Measurements from ENCODE around the gene RHBDF1. TPM values are rescaled to one million over a fixed set of nuclear protein-coding genes. Genes with fewer than 3 reads are reported as not detected.
"Not testable (repeated sequence)": the region's sequence is repeated elsewhere in the genome, so short reads cannot be mapped to it uniquely, and the experiment has no call there.

RHBDF1 gene
- total RNA-seq, 1 experiment from 2014 or later = 39.3 TPM

DNA sequence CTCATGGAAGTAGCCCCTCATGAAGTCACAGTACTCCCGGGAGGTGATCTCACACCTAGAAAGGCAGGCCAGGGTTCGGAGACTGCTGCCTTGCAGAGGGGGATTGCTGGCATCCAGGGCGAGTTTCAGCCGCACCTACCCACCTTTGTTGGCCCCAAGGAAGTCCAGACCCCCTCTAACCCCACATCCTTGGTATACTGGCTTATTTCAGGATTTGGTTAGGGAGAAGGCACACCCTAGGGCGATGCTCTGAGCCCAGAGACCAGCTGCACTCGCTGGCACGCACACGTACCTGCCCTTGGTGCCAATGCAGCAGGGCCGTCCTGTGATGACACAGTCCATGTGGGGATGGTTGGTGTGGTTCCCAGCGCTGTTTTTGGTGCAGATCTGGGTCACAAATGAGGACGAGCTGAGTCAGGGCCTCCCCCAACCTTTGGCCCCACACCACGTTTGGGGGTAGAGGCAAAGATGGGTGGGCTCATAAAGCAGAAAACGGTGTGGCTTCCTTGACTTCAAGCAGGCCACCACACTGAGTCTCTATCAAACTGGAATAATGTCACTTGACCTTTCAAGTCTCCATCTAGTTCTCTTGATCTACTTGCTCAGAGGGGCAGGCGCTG is 12.9 kb downstream of the RHBDF1 start:
- DNase-seq (ENCODE audit: low spot score) = no peak

DNA sequence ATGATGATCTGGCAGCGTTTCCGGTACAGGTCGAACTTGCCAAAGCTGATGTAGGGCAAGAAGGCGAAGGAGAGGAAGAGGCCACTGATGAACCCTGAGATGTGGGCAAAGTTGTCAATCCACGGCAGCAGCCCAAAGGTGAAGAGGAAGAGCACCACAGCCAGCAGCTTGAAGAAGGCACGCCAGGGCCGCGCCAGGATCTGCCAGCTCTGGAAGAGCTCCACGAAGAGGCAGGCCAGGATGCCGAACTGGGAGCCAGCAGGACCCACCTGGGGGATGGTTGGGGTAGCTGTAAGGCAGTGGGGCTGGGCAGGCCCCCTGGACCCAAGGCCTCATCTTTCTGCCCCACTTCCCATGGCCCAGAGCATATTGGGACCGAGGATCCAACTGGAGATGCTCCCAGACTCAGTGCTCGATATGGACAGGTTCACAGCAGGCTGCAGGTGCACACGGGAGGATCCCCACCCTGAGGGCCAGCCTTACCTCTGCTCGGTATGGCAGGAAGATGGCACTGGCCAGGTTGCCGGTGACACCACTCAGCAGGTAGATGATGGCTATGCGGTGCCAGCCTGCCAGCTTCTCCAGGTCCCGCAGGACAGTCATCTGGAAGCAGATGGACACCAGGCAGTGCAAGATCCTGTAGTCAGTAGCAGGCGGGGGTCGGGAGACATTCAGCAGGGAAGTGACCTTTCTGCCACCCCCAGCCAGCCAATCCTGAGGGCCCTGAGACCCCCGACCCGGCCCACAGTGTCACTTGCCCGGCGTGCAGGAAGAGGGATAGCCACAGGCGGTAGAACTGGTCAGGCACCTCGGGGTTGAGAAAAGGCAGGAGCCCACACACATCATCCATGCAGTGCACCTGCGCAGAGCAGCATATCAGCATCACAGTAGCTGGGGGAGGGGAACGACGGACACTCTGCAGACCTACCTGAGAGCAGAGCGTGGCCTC is 13.7 kb downstream of the RHBDF1 start:
- DNase-seq (ENCODE audit: low spot score) = no peak

DNA sequence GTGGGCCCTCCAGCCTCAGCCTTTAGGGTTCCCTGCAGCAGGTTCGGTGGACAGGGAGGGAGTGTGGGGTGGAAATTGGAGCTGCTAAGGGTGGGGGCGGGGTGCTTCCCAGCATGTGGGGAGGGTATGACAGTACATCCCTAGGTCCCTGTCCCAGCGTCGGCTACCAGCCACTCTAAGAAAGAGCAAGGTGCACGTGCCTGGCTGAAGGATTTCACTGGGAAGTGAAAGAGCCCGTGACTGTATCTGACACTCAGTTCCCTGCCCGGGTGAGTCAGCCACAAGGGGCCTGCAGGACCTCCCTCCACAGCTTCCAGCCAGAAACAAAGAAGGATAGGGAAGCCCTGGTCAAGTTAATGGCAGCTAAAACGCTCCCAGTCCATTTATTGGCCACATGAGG is 14.7 kb downstream of the RHBDF1 start:
- no peak for DNase-seq (ENCODE audit: low spot score)

DNA sequence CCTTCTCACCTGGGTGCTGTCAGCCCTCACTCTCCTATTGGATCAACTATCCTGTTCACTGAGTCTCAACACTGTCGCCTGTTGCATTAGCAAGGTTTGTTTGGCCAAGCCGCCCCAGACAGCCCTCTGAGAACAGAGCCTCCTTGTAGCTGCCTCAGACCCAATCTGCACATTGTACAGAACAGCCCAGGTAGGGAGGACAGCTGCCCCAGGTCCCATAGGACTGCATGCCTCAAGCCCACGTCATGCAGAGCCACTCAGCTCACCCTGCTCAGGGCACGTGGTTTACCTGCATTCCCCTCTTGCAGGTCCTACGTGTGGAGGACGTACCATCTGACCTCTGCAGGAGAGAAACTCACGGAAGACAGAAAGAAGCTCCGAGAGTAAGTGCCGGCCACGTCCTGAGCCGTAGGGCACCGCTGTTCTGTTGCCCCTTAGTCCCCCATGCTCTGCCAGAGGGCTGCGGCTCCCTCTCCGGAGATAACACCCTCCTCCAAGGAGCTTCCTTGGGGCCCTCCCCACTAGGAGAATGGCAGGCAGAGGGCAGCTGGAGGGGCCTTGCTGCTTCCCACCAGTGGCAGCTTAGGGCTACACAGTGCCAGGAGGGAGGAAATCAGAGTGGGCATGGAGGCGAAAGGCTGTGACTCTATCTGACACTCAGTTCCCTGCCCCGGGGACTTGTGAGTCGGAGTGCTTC is 16.1 kb downstream of the RHBDF1 start:
- no peak for DNase-seq (ENCODE audit: low spot score)

DNA sequence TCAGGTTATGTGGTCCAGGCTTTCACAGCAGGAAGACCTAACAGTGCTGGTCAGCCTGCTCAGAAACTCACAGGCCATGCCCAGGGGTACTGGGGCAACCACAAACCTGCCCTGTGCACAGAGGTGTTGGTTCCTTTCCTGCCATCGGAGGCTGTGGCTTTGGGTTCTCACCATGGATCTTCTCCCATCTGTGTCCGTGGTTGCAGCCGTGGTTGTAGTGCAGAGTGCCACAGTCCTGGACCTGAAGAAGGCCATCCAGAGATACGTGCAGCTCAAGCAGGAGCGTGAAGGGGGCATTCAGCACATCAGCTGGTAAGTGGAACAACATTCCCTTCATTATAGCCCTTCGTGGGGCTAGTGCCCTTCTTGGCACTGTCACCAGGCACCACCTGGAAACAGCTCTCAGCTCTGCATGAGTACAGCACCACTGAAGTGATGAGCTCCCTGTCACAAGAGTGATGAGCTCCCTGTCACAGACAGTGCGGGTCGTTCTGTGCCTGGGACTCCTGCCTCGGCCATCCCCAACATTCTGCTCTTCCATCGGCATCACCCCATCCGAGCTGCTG is 16.8 kb downstream of the RHBDF1 start:
- DNase-seq (ENCODE audit: low spot score) = no peak

DNA sequence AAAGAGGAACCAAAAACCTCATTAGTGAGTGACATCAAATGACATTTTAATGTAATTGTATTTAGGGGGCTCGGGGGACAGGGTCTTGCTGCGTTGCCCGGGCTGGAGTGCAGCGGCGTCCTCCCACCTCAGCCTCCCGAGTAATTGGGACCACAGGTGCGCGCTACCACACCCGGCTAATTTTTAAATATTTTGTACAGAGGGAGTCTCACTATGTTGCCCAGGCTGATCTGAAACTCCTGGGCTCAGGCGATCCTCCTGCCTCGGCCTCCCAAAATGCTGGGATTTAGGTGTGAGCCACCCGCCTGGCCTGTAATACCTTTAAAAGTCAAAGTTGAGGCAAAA is 18.2 kb downstream of the RHBDF1 start:
- DNase-seq (ENCODE audit: low spot score) = no peak

DNA sequence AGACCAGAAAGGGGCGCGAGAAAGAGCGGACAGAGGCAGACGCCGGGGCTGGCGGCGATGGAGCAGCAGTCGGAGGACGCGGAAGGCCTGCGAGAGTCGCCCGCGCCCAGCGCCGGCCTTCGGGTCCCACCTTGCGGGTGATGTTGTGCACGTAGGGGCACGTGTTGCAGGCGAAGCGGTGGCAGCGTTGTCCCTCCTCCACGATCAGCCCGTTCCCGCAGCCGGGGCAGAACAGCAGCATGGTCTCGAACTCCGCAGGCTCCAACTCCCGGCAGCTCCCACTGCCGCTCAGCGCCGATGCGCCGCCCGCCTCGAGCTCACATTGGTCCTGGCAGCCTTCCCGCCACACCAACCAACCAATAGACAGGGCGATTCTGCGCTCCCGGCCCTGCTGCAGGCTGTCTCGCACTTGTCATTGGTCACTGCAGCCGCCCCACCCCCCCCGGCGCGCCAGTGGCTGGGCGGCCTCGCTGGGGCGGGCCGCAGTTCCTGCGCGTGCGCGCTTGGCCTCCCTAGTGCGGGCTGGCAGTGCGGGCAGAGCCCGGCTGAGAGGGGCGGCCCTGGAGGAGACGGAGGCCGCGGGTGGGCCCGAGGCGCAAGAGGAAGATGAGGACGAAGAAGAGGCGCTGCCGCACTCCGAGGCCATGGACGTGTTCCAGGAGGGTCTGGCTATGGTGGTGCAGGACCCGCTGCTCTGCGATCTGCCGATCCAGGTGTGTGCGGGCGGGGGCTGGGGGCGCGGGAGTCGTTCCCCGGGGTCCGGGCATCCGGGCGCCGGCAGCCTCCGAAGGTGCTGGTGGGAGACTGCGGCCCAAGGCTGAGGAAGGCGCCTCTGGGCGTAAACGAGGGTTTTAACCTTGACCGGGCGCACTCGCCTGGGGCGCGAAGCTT is 18.8 kb downstream of the RHBDF1 start, which contains the start of the genes POLR3K and SNRNP25:
Gene POLR3K (minus strand): TSS at position 263 of the 891 bp plus-strand sequence. CDS start 22 bp downstream, at position 241.
Gene SNRNP25 (plus strand): TSS at position 483 of the 891 bp plus-strand sequence. CDS start 189 bp downstream, at position 672.
- DNase-seq (ENCODE audit: low spot score) = peak; percentile 98

DNA sequence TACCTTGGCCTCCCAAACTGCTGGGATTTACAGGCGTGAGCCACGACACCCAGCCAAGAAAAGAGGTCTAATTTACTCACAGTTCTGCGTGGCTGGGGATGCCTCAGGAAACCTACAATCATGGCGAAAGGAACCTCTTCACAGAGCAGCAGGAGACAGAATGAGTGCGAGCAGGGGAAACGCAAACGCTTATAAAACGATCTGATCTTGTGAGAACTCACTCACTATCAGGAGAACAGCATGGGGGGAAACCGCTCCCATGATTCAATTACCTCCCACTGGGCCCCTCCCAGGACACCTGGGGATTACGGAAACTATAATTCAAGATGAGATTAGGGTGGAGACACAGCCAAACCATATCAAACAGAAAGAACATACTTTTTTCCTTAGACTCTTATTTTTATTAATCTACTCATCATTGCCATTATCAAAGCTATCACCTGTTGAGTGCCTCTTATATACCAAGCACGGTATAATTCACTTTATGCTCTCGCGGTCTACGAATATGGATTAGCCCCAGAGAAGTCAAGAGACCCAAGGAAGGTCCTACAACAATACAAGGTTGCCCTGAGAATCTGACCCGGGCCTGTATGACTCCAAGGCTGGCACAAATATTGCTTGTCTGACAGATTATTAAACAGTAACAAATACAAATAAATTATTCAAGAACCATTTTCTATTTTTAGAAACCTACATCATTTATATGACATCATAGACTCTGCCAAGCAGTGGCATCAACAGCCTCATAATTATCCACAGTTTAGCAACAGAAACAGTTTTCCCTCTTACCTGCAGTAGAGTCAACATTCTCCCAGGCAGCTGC is 21.5 kb downstream of the RHBDF1 start:
- DNase-seq (ENCODE audit: low spot score) = no peak

DNA sequence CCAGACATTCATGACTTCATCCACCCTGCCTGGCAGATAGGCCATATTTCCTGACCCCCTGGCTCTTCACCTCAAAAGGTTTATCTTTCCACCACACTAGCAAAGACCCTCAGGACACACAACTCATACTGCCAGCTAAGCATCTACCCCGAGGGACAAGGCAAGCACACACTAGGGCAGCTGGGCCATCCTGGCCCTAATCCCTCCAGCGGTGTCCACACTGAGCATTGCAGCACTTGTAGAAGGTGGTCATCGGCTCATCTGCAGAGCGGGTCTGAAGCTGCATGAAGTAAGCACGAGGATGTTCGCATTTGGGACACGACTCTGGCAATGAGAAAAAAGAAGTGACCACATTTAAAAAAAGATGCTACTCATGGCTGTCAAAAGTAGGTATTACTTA is 25.2 kb downstream of the RHBDF1 start:
- no peak for DNase-seq (ENCODE audit: low spot score)

DNA sequence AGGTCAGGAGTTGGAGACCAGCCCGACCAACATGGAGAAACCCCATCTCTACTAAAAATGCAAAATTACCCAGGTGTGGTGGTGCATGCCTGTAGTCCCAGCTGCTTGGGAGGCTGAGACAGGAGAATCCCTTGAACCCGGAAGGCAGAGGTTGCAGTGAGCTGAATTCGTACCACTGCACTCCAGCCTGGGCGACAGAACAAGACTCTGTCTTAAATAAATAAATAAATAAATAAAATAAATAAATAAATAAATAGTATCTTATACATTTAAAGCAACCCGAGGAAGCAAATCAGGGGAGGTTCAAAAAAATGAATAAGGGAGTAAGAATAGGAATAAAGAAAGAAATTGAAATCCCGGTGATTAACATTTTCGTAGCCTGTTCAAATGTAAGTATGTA is 25.9 kb downstream of the RHBDF1 start:
- DNase-seq (ENCODE audit: low spot score) = not testable (repeated sequence)

DNA sequence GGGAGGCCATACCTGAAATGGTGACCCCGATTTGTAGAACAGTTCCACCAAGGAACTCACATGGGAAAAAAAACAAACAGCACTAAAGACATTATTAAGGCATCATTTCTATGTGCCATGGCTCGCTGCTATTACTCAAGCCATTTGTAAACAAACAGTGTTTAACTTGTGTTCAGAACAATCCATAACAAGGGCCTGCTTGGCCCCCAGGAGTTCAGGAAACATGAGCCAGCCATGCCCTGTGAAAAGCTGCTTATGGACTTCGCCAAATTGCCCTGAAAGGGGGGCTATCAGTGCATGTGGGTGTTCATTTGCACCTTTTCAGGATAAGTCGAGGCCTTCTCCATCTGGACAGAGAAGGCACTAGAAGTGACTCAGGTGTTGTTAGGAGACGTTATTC is 27.0 kb downstream of the RHBDF1 start:
- DNase-seq (ENCODE audit: low spot score) = no peak

DNA sequence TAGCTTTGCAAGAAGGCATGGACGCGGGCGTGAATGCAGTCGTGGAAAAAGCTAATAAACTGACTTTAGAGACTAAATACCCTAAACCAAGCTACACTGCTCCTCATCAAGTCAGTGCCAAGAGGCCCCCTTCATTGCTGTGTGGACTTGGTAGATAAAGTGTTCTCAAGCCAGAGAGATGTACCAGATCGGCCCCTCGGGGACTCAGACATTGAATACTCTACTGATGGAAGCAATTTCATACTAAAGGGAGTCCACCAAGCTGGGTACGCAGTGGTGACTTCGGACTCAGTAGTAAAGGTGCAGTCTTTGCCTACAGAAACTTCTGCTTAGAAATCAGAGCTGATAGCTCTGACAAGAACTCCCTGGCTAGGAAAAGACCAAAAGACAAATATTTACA is 27.8 kb downstream of the RHBDF1 start:
- DNase-seq (ENCODE audit: low spot score) = no peak

DNA sequence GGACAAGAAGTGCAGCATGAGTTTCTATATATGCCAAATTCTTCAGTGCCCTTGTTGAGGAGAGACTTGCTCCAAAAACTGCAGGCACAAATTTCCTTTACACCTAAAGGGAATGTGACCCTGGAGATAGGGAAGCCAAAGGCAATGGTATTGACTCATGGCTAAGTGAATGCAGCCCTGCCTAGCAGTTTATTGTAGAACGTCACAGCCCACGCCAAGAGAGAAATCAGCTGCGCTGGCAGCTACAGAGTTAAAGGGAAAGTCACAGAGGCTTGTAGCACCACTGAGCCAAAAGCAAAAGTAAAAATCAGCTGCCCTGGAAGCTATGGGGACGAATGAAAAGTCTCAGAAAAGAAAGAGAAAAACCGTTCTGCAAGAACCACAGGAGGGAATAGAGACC is 29.1 kb downstream of the RHBDF1 start:
- DNase-seq (ENCODE audit: low spot score) = no peak

DNA sequence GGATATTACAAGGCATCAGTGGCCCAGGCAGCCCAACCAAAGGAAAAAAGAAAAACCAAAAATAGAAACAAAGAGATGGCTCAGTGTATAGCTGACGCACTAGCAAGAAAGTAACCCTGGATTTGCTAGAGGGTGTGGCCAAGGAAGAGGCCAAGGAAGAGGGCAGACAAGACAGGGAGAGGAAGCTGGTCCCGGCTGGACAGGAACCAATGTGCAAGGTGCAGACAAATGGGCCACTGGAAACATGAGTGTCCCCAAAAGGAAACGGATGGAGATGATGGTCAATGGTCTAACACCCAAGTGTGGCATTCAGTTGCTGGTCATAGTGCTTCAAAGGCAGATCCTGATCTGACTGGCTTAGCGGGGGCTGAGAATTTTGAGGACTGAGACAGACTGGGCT is 29.7 kb downstream of the RHBDF1 start:
- no peak for DNase-seq (ENCODE audit: low spot score)

DNA sequence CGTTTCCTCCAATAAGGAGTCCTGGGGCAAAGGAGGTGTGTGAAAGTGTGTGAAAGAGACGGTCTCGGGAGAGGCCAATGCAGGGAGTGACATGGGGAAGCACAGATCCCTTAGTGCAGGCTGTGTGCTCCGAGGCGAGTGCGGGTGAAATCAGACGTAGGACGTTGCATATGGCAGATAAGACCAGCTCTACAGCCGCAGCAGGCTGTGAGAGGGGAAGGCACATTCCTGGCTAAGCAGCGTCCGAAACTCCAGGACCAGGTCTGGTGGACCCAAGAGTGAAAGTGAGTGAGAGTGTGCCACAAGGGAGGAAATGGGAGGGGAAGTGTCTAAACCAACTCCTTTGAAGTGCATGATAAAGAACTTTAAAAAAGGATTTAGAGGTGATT is 30.4 kb downstream of the RHBDF1 start:
- DNase-seq (ENCODE audit: low spot score) = no peak

DNA sequence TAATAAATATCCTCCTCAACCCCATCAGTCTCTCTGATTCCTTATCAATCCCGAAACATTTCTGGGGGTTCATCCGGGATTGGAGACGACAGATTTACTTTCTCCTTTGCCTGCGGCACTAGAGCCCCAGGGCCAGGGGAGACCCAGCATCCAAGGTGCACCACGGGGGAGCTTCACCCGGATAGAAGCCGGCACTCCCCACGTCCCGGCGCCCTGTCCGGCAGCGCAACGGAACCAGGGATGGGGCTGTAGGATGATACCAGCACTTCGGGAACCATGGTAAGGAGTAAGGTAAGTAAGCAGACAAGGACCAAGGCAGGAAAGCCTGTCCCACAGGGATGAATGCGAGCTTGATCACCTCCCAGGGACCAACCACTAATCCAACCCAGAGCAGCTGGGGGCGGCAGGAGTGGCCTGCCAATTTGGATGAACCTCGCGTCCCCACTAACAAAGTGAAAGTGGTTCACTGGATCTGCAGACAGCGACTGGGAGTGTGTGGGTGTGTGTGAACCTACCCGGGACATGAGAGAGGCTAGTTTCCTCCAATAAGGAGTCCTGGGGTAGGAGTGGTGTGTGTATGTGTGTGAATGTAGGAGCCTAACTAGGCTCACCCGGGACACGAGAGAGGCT is 30.9 kb downstream of the RHBDF1 start:
- no peak for DNase-seq (ENCODE audit: low spot score)

DNA sequence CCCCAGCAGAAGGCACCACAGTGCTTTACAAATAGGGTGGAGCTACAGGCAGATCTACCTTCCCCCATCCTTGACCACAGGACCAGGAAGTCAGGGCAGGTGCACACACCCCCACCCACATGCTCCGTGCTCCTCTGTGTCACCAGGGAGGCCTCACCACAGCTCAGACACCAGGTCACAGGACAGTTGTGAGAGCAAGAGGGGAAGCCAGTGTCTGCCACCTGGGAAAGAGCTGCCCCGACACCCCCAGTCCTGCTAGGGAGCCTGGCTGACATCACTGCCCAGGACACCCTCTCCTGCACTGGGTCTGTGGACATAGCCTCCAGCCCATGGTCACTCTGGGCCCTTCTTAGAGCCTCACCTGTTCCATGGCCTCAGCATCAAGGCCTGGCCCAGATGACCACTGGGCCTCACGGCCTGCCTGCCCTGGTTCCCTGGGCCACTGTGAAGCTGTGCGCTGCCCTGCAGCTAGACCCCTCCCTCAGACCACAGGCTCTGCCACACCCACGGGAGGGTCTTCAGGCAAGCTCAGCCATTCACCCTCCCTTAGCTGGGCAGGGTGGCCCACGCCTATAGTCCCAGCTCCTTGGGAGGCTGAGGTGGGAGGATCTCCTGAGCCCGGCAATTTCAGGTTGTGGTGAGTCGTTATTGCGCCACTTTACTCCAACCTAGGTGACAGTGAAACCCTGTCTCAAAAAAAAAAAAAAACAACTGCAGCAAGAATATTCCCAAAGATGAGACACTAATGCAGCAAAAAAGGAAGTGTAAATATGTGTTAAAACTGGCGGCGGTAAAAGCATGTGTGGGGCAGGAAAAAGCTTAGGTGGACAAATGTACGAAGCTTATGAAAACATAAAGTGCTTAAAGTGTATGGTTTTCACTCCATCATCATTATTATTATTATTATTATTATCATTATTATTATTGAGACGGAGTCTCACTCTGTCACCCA is 33.2 kb downstream of the RHBDF1 start:
- no peak for DNase-seq (ENCODE audit: low spot score)

DNA sequence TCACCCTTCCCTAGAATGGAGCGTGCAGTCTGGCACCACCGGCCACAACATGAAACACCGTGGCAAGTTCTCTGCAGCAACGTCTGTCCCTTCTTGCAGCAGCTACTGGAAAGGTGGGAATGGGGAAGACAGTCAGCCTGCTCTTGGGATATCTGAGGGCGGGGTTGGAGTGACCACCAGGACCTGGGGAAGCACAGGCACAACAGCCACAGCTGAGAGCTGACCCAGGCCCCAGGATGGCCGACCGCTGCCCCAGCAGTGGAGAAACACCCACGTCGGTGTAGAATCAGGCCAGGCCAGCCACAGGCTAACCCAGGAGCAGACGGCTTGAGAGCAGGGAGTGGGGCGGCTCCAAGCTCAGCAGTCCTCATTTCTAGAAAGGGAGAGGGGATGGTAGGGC is 34.2 kb downstream of the RHBDF1 start:
- not testable (repeated sequence) for DNase-seq (ENCODE audit: low spot score)

DNA sequence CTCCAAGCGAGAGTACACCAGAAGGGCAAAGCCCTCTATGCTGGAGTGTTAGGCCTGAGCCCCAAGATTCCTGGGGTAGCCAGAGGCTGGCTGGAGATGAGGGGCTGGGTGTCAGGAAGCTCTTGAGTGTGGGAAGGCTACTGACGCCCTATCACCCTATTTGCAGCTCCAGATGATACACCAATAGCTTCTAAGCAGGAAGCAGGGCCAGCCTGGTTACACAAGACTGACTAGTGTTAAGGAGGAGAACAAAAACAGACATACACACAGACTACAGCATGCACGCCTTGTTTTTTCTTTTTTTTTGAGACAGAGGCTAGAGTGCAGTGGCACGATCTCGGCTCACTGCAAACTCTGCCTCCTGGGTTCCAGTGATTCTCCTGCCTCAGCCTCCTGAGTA is 34.9 kb downstream of the RHBDF1 start:
- DNase-seq (ENCODE audit: low spot score) = no peak
